A673 (cell line): Measurements from ENCODE around the gene TMEM171. TPM values are rescaled to one million over a fixed set of nuclear protein-coding genes. Genes with fewer than 3 reads are reported as not detected.

Source experiments
- BruUV-seq: library from RNA; stranded (reverse); fragments of 400-500 nt; replicated peaks from 2 replicates; lab custom pipeline; 2021; lab: Mats Ljungman, UMichigan
- CTCF ChIA-PET: fragments of 300-600 bp; sonication (Branson Sonifier 250); formaldehyde crosslinking; loops from one replicate; lab custom pipeline; 2022; ENCODE audit warnings: antibody characterized with exemption; lab: Charles Lee
- POLR2A ChIA-PET: fragments of 300-600 bp; sonication (Branson Sonifier 250); formaldehyde crosslinking; loops from one replicate; lab custom pipeline; 2022; ENCODE audit warnings: antibody characterized with exemption; ENCODE audit not compliant: low non-redundant PET; lab: Charles Lee
- DNase-seq: peaks from one replicate; pipeline ENCODE4 v3.0.0-alpha.2; 2015; ENCODE audit warnings: low spot score
- H3K27ac ChIP-seq: fragments of 200-600 bp; sonication (generic); 2 replicates; pipeline ENCODE4 v1.5.1; 2016; ENCODE audit warnings: mixed run types, low read depth, mild to moderate bottlenecking, mixed read lengths, antibody characterized with exemption, low read length; ENCODE audit not compliant: poor library complexity, severe bottlenecking
- H3K27me3 ChIP-seq: fragments of 200-600 bp; sonication (generic); replicated peaks from 2 replicates; pipeline ENCODE4 v1.6.1; 2017; ENCODE audit warnings: mixed run types, low read depth, mild to moderate bottlenecking, mixed read lengths, antibody characterized with exemption, low read length; ENCODE audit not compliant: insufficient read depth, poor library complexity
- H3K36me3 ChIP-seq: fragments of 200-600 bp; sonication (generic); 2 replicates; pipeline ENCODE4 v1.6.1; 2016; ENCODE audit warnings: mixed run types, mild to moderate bottlenecking, mixed read lengths, antibody characterized with exemption, low read length; ENCODE audit not compliant: insufficient read depth, poor library complexity, severe bottlenecking
- H3K4me1 ChIP-seq: fragments of 200-600 bp; sonication (generic); 2 replicates; pipeline ENCODE4 v1.6.1; 2017; ENCODE audit warnings: mixed run types, mild to moderate bottlenecking, mixed read lengths, antibody characterized with exemption, low read length; ENCODE audit not compliant: insufficient read depth, poor library complexity, severe bottlenecking
- H3K4me3 ChIP-seq: fragments of 200-600 bp; sonication (generic); 2 replicates; pipeline ENCODE4 v1.5.1; 2016; ENCODE audit warnings: low read depth, mixed run types, mild to moderate bottlenecking, mixed read lengths, low read length; ENCODE audit not compliant: poor library complexity, severe bottlenecking
- H3K9me3 ChIP-seq: fragments of 200-600 bp; sonication (generic); 2 replicates; pipeline ENCODE4 v1.6.1; 2016; ENCODE audit warnings: mixed run types, low read depth, mild to moderate bottlenecking, mixed read lengths, antibody characterized with exemption, low read length; ENCODE audit not compliant: poor library complexity, severe bottlenecking
- EZH2 ChIP-seq: fragments of 200-600 bp; sonication (generic); IDR thresholded peaks from 2 replicates; pipeline ENCODE4 v1.6.1; 2017; ENCODE audit warnings: borderline replicate concordance, low read depth, mild to moderate bottlenecking, mixed read lengths, antibody characterized with exemption, low read length; ENCODE audit not compliant: poor library complexity, severe bottlenecking
- intact Hi-C: fragments of 100-400 bp; cut with micrococcal nuclease; formaldehyde crosslinking; loops from one replicate; pipeline ENCODE4 v1.10.0; 2022; ENCODE audit not compliant: unreplicated experiment
- total RNA-seq: library from RNA; stranded (reverse); gene quantifications from 2 replicates; pipeline ENCODE4 v1.2.3, GENCODE V29; 2021
- TF ChIP-seq, protein P1 (sequence below): fragments of 300-800, 200-600 bp; sonication (generic); conservative IDR thresholded peaks from 2 replicates; pipeline ENCODE4 v1.5.1; 2017; ENCODE audit warnings: low read depth, mild to moderate bottlenecking, antibody characterized with exemption, low read length, moderate library complexity, mixed read lengths

The TMEM171 gene
- total RNA-seq, 1 experiment from 2014 or later = 2.6 TPM

GRCh38 chr5:73137563-73138530 lies 17.5 kb downstream of the TMEM171 start:
- intact Hi-C loops = no loop called here
- H3K27ac ChIP-seq = no peak overlapping the region
- no TSS peak for BruUV-seq
- no peaks in the 10 kb centered on the region for H3K9me3 ChIP-seq
- H3K36me3 ChIP-seq = no peaks in the 10 kb centered on the region
- CTCF ChIA-PET = no interaction called here
- no peaks in the 10 kb centered on the region for H3K4me1 ChIP-seq
- POLR2A ChIA-PET = no interaction called here
- H3K27me3 ChIP-seq = no peaks in the 10 kb centered on the region
- no peak overlapping the region for H3K4me3 ChIP-seq
- DNase-seq = no peak
- TF ChIP-seq EZH2 = no peak
- TF ChIP-seq, protein P1, sequence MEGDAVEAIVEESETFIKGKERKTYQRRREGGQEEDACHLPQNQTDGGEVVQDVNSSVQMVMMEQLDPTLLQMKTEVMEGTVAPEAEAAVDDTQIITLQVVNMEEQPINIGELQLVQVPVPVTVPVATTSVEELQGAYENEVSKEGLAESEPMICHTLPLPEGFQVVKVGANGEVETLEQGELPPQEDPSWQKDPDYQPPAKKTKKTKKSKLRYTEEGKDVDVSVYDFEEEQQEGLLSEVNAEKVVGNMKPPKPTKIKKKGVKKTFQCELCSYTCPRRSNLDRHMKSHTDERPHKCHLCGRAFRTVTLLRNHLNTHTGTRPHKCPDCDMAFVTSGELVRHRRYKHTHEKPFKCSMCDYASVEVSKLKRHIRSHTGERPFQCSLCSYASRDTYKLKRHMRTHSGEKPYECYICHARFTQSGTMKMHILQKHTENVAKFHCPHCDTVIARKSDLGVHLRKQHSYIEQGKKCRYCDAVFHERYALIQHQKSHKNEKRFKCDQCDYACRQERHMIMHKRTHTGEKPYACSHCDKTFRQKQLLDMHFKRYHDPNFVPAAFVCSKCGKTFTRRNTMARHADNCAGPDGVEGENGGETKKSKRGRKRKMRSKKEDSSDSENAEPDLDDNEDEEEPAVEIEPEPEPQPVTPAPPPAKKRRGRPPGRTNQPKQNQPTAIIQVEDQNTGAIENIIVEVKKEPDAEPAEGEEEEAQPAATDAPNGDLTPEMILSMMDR = no peak

- no peak overlapping the region for H3K27ac ChIP-seq
- no peaks in the 10 kb centered on the region for H3K4me1 ChIP-seq
- ChIA-PET POLR2A (no interaction called here), CTCF (no interaction called here)
- no peak for TF ChIP-seq EZH2
- TF ChIP-seq, protein P1 = no peak
- intact Hi-C loops = no loop called here
- H3K36me3 ChIP-seq = no peaks in the 10 kb centered on the region
- no peaks in the 10 kb centered on the region for H3K9me3 ChIP-seq
- H3K27me3 ChIP-seq = no peaks in the 10 kb centered on the region
- no peak for DNase-seq
- no TSS peak for BruUV-seq
- H3K4me3 ChIP-seq = no peak overlapping the region
These were observed 19.1 kb downstream of the TMEM171 start for GRCh38 chr5:73139485-73139884.

- CTCF ChIA-PET = no interaction called here
These were observed 20.4 kb downstream of the TMEM171 start for GRCh38 chr5:73140801-73141200.

More at GRCh38 chr5:73140801-73141200, 20.4 kb downstream of the TMEM171 start:
- Histone ChIP-seq H3K36me3 (no peaks in the 10 kb centered on the region), H3K27me3 (no peaks in the 10 kb centered on the region), H3K27ac (no peak overlapping the region), H3K9me3 (no peaks in the 10 kb centered on the region), H3K4me3 (no peak overlapping the region), H3K4me1 (no peaks in the 10 kb centered on the region)
- intact Hi-C loops = no loop called here
- POLR2A ChIA-PET = no interaction called here
- BruUV-seq = no TSS peak
- DNase-seq = no peak
- no peak for TF ChIP-seq EZH2
- TF ChIP-seq, protein P1 = no peak
